ENCODE measurements around the gene WNT9B. TPM values are rescaled to one million over a fixed set of nuclear protein-coding genes. Genes with fewer than 3 reads are reported as not detected.

Gene WNT9B
- polyA plus RNA-seq, 2 of the 4 experiments (the other 2 are of a cell fraction): 0.05 TPM

- TF ChIP-seq ZSCAN20 (CRISPR knock-in tag; IDR thresholded peaks at IDR 0.05) (no peak), CEBPB (IDR thresholded peaks at IDR 0.05) (no peak)
These were observed 25.5 kb downstream of the WNT9B start (continued) for GRCh38 chr17:46876926-46877325.

- no peaks in the 10 kb centered on the region for H3K9me3 ChIP-seq
- WGBS (ENCODE audit: missing lambda C conversion rate): 65% methylated on average over 6 of the region's 6 CpGs
- DNase-seq (ENCODE audit: low read depth in 1 of 2, low spot score in 1 of 2) (no peak), FAIRE-seq (no peak), ATAC-seq (no peak)
- no peaks in the 10 kb centered on the region for H3K4me1 ChIP-seq
- CTCF ChIA-PET: interaction anchor here (0.8 to 3.6 kb wide), 10 partner anchors 10 to 73 kb away, joined by 3 to 18 read pairs (median 6); no protein-coding TSS in a partner anchor
- no peak overlapping the region for H3K4me3 ChIP-seq
- no peak overlapping the region for H3K27ac ChIP-seq
- H3K4me2 ChIP-seq: no peak overlapping the region
- POLR2A ChIA-PET: no interaction called here
- TF ChIP-seq ZSCAN20 (CRISPR knock-in tag; IDR thresholded peaks at IDR 0.05) (no peak), HOXA7 (CRISPR knock-in tag; IDR thresholded peaks at IDR 0.05) (no peak), CHD4 (IDR thresholded peaks at IDR 0.05; ENCODE audit: borderline replicate concordance) (no peak), RFX5 (IDR thresholded peaks at IDR 0.05) (no peak)
These were observed 26.1 kb downstream of the WNT9B start for GRCh38 chr17:46877466-46877865.

GRCh38 chr17:46878055-46878454 is 26.7 kb downstream of the WNT9B start:
- H3K4me3 ChIP-seq: no peak overlapping the region
- H3K9me3 ChIP-seq: no peaks in the 10 kb centered on the region
- CTCF ChIA-PET: interaction anchor here (1.6 to 3.6 kb wide), 5 partner anchors 23 to 64 kb away, joined by 4 to 18 read pairs (median 11); no protein-coding TSS in a partner anchor
- WGBS (ENCODE audit: missing lambda C conversion rate): 58% methylated on average over 6 of the region's 6 CpGs
- TF ChIP-seq MAZ (IDR thresholded peaks at IDR 0.05; ENCODE audit: borderline replicate concordance, low read depth, low read length): no peak
- TF ChIP-seq RAD21 (conservative IDR thresholded peaks at IDR 0.05 in 1 of 2, IDR thresholded peaks at IDR 0.05 in 1 of 2): no peak
- no peak for TF ChIP-seq FOXS1 (CRISPR knock-in tag; IDR thresholded peaks at IDR 0.05)
- TF ChIP-seq NFE2L2 (conservative IDR thresholded peaks at IDR 0.05; ENCODE audit: low read length): no peak
- TF ChIP-seq HEYL (CRISPR knock-in tag; IDR thresholded peaks at IDR 0.05): no peak
- no peak for TF ChIP-seq FOSB (CRISPR knock-in tag; IDR thresholded peaks at IDR 0.05)
- TF ChIP-seq ZSCAN20 (CRISPR knock-in tag; IDR thresholded peaks at IDR 0.05): no peak
- TF ChIP-seq HES2 (IDR thresholded peaks at IDR 0.05): no peak
- no peak for TF ChIP-seq TFCP2L1 (CRISPR knock-in tag; IDR thresholded peaks at IDR 0.05)
- no peak for TF ChIP-seq RARB (CRISPR knock-in tag; IDR thresholded peaks at IDR 0.05)
- TF ChIP-seq, protein P1, sequence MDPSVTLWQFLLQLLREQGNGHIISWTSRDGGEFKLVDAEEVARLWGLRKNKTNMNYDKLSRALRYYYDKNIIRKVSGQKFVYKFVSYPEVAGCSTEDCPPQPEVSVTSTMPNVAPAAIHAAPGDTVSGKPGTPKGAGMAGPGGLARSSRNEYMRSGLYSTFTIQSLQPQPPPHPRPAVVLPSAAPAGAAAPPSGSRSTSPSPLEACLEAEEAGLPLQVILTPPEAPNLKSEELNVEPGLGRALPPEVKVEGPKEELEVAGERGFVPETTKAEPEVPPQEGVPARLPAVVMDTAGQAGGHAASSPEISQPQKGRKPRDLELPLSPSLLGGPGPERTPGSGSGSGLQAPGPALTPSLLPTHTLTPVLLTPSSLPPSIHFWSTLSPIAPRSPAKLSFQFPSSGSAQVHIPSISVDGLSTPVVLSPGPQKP (IDR thresholded peaks at IDR 0.05; ENCODE audit: low read depth, low read length): no peak
- TF ChIP-seq RCOR1 (IDR thresholded peaks at IDR 0.05; ENCODE audit: low read depth, low read length): no peak
- no peak for TF ChIP-seq GATA3 (IDR thresholded peaks at IDR 0.05; ENCODE audit: borderline replicate concordance)
- TF ChIP-seq CBX2 (IDR thresholded peaks at IDR 0.05; ENCODE audit: borderline replicate concordance, low read depth): no peak
- no peak for TF ChIP-seq JUNB (IDR thresholded peaks at IDR 0.05)
- no peak for TF ChIP-seq PHF8 (IDR thresholded peaks at IDR 0.05; ENCODE audit: borderline replicate concordance, low read depth)
- no peak for TF ChIP-seq POLR2A (IDR thresholded peaks at IDR 0.05; ENCODE audit: low read length)
- TF ChIP-seq ZFP36 (IDR thresholded peaks at IDR 0.05; ENCODE audit: borderline replicate concordance, partially characterized antibody): no peak
- TF ChIP-seq PBX3 (IDR thresholded peaks at IDR 0.05): no peak
- DNase-seq (ENCODE audit: low read depth in 1 of 2, low spot score in 1 of 2): no peak
- no peak overlapping the region for H3K4me2 ChIP-seq
- POLR2A ChIA-PET: no interaction called here
- H3K4me1 ChIP-seq: no peaks in the 10 kb centered on the region
- no peak for FAIRE-seq
- no peak overlapping the region for H3K27ac ChIP-seq
- no peak for ATAC-seq

Data from A549 (cell line).